HG03575 (cell line): Measurements from ENCODE around the gene OCLN.
"Not testable (repeated sequence)": the region's sequence is repeated elsewhere in the genome, so short reads cannot be mapped to it uniquely, and the experiment has no call there.

Source experiments
- ATAC-seq: cut with Tn5 transposase; IDR thresholded peaks from one replicate; pipeline ENCODE4 v1.9.1; 2021; ENCODE audit not compliant: unreplicated experiment, insufficient number of reproducible peaks, low FRiP score; ENCODE audit errors: extremely low read depth

OCLN gene, protein sequence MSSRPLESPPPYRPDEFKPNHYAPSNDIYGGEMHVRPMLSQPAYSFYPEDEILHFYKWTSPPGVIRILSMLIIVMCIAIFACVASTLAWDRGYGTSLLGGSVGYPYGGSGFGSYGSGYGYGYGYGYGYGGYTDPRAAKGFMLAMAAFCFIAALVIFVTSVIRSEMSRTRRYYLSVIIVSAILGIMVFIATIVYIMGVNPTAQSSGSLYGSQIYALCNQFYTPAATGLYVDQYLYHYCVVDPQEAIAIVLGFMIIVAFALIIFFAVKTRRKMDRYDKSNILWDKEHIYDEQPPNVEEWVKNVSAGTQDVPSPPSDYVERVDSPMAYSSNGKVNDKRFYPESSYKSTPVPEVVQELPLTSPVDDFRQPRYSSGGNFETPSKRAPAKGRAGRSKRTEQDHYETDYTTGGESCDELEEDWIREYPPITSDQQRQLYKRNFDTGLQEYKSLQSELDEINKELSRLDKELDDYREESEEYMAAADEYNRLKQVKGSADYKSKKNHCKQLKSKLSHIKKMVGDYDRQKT

GRCh38 chr5:69492391-69492922, at the start of gene OCLN:
Gene OCLN (plus strand): TSS chr5:69492790. CDS start chr5:69504245, 11,455 bp downstream.
- no peak for ATAC-seq

DNA sequence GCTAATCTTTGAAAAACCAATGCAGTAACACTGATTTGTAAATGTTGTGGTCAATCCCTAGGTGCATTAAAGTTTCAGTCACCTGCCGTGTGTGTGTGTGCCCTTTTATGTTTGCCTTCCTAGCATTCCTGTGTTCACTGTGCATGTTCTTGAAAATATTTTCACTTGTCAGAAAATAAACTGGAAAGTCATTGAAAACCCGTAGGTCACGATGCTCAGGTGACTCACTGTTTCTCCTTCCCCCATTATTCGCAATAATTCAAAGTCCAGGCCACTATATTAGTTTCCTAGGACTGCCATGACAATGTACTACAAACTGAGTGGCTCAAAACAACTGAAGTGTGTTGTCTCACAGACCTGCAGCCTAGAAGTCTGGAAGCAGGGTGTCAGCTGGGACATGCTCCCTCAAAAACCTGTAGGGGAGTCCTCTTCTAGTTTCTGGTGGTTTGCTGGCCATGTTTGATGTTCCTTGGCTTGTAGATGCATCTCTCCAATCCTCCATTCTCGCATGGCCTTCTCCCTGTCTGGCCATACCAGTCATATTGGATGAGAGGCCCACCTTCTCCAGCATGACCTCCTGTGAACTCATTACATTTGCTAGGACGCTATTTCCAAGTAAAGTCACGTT, 48.3 kb upstream of the OCLN start:
- no peak for ATAC-seq

DNA sequence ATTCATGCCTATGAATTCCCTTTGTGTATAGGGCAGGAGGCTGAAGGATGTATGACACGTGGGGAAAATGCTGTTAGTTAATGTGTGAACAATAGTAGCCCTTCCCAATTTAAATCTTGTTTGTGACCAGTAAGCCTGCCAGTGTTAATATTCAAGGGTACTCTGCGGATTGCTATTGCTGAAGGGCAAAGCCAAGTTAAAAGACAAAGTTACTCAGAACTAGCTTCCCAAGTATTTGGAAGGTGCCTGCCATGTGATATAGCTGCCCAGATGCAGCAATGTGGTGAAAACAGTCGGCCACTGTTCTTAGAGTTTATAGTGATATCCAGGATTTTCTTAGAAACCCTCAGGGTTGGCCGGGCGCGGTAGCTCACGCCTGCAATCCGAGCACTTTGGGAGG, 43.1 kb upstream of the OCLN start:
- no peak for ATAC-seq

DNA sequence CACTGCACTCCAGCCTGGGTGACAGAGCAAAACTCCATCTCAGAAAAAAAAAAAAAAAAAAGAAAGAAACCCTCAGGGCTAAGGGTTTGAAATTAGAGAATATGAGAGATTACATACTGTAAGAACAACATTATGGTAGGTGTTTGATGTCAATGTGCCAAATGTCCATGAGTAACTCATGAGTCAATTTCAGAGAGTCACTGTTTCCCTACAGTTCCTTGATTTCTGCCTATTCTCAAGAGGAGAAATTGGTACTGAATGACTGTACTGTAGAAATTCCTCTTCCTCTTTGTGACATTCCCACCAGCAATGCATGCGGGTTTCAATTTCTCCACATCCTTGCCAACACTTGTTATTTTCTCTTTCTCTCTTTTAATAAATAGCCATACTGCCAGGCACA, 42.5 kb upstream of the OCLN start:
- ATAC-seq: no peak

GRCh38 chr5:69450527-69450926, 42.1 kb upstream of the OCLN start:
- ATAC-seq: not testable (repeated sequence)

DNA sequence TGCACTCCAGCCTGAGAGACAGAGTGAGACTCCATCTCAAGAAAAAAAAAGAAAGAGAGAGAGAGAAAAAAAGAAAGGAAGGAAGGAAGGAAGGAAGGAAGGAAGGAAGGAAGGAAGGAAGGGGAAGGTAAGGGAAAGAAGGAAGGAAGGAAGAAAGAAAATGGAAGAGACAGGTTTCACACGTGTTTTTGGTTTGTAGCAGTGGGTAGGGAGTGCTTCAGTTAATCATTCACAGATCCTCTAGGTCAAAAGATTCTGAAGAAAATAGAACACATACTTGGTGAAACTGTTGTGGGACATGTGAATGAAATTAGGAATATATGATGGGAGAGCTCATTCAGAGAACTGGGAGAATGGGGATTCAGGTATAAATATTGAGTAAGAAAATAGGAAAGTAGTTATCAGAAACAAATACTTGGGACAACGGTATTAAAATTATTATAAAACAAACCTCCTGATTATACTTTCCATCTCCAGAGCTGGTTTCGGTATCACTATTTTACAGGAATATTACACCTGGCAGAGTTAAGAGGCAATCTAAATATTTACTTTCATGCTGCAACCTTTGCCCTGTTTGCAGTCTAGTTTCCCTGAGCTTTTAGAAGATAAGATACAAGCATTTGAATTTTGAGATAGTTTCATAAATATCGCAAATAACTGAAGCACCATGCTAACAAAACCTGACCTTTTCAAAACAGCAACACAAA, 40.5 kb upstream of the OCLN start:
- ATAC-seq: no peak

- ATAC-seq: not testable (repeated sequence)
Observed at GRCh38 chr5:69453487-69453886, 39.1 kb upstream of the OCLN start.

DNA sequence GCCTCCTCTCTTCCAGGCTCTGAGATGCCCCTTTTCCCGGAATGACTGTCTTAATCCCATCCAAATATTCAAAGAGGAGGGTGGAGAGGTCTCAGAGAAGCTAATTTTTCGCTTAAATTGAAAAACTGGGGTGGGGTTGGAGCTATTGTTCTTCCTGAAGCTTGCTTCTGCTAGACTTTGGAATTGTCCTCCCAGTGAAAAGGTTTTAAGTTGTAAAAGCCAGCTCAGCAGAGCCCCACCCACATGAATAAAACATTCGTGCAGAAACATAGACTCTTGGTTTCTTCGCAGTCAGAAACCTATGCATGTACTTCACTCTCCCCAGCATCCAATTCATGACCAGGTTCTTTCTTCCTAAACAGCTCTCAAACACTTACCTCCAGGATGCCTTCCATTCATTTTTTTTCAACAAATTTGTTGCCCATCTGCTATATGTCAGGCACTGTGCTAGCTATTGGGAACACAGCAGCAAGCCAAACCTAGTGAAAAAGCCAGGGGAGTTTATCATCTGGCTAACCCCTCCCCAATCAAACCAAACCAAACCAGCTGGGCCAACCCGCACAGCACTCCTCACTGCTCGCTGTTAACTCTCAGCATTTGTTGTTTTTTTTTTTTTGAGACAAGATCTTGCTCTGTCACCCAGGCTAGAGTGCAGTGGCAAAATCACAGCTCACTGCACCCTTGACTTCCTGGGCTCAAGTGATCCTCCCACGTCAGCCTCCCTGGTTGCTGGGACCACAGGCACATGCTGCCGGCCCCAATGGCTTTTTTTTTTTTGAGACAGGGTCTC, 37.9 kb upstream of the OCLN start:
- no peak for ATAC-seq

DNA sequence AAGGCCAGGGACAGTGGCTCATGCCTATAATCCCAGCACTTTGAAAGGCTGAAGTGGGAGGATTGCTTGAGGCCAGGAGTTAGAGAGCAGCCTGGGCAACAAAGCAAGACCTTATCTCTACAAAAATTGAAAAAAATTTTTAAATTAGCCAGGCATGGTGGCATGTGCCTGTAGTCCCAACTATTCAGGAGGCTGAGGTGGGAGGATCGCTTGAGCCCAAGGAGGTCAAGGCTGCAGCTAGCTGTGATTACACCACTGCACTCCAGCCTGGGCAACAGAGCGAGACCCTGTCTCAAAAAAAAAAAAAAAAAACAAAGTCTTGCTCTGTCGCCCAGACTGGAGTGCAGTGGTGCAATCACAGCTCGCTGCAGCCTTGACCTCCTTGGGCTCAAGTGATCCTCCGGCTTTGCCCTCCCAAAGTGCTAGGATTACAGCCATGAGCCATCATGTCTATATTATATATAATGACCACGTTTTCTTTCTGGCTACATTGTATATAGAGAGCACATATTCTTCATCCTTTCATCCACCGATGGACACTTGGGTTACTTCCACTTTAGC, 37.1 kb upstream of the OCLN start:
- ATAC-seq: not testable (repeated sequence)

DNA sequence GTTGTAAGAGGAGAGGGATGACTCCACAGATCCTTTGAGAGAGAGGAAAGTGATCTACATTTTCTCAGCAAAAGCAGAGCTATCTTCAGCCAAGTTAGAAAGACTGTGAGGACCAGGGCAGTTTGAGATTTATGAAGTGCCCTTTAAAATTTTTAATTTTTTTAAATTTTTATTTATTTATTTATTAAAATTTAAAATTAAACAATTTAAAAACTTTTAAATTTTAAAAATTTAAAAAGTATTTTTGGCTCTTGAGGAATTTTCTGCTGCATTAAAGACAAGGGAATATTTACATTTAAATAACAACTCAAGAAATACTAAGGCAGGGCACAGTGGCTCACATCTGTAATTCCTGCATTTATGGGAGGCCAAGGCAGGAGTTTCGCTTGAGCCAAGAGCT, 30.4 kb upstream of the OCLN start:
- ATAC-seq: no peak

GRCh38 chr5:69466375-69466774, 26.2 kb upstream of the OCLN start:
- ATAC-seq: not testable (repeated sequence)

- peak; percentile 74 for ATAC-seq
Observed at GRCh38 chr5:69467442-69468225, 25.0 kb upstream of the OCLN start.

DNA sequence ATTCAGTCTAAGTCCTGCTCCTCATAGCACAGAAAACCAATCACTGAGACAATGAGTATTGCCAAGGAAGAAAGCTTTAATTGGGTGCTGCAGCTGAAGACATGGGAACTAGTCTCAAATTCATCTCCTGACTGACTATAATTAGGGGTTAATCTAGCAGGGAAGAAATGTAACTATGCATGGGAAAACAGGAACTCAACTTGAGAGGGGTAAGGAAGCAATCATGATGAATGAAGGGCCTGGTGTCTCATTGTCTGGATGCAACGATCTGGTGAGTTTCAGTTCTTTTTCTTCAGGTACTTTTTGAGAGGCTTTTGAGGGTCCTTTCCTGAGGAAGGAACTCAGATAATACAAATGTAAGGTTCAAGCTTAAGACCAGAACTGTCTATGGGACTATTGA, 24.0 kb upstream of the OCLN start:
- no peak for ATAC-seq

DNA sequence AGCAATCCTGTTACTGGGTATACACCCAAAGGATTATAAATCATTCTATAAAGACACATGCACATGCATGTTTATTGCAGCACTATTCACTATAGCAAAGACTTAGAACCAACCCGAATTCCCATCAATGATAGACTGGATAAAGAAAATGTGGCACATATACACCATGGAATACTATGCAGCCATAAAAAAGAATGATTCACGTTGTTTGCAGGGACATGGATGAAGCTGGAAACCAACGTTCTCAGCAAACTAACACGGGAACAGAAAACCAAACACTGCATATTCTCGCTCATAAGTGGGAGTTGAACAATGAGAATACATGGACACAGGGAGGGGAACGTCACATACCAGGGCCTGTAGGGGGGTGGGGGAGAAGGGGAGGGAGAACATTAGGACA, 21.1 kb upstream of the OCLN start:
- not testable (repeated sequence) for ATAC-seq

DNA sequence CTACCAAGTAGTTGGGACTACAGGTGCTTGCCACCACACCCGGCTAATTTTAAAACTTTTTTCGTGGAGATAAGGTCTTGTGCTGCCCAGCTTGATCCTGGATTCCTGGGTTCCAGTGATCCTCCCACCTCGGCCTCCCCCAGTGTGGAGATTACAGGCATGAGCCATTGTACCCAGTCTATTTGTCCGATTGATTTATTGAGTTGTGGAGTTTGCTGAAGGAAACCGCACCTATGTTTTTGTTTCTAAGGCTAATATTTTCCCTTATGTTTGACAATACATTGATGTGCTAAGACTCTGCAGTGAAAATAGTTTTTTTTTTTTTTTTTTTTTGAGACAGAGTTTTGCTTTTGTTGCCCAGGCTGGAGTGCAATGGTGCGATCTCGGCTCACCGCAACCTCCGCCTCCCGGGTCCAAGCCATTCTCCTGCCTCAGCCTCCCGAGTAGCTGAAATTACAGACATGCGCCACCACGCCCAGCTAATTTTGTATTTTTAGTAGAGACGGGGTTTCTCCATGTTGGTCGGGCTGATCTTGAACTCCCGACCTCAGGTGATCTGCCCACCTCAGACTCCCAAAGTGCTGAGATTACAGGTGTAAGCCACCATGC, 20.0 kb upstream of the OCLN start:
- not testable (repeated sequence) for ATAC-seq

DNA sequence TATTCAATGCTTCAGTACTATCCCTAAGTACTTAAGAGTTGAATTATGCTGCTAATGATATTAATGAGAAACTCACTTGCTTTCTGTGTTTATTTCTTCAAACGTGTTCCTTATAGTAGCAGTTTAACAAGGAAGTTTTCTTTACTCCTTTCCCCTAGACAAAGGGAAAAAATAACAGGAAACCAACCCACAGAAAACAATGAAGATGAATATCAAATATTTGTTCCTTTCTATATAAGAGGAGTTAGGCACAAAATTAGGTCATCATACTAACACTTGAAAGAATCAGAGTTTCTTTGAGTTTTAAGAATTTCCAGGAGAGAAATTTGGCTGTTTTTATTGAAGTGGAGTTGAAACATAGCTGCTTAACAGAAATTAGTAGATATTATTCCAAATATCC, 15.4 kb upstream of the OCLN start:
- no peak for ATAC-seq

GRCh38 chr5:69478296-69478695, 14.3 kb upstream of the OCLN start:
- not testable (repeated sequence) for ATAC-seq
